IPS-NIHi11 (cell line): ENCODE data around the gene APOBEC3A.

ENCODE experiments used
- DNase-seq: peaks from one replicate; pipeline ENCODE4 v3.0.0; 2012; ENCODE audit warnings: mixed read lengths, low spot score

Gene APOBEC3A

GRCh38 chr22:38957046-38957770 lies at the start of gene APOBEC3A:
Gene APOBEC3A, plus strand, starts transcription at chr22:38957609. Its CDS starts 83 bp downstream, at chr22:38957692.
- DNase-seq = no peak

- no peak for DNase-seq
These were observed 49.6 kb upstream of the APOBEC3A start for GRCh38 chr22:38907767-38908166.

- DNase-seq = no peak
These were observed 46.0 kb upstream of the APOBEC3A start for GRCh38 chr22:38911434-38911833.

GRCh38 chr22:38919631-38920190 lies 37.7 kb upstream of the APOBEC3A start:
- DNase-seq = no peak

DNA sequence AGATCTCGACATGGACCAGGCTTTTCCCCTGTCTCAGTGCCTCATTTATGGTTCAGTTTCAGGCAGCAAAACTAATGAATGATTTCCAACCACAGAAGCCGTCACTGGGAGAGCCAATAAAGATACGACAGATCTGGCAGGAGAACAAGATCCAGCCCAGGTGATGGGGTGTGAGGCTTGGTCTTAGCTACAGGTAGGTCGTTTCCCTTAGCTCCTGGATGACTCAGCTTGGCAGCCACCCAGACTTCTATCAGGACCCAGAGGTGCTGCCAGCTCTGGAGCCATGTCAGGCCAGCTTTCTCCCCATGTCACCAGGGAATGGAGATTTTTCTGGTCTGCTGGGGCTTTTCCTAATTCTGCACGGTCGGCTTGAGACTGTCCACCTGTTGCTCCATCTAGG lies 36.3 kb upstream of the APOBEC3A start:
- no peak for DNase-seq

DNA sequence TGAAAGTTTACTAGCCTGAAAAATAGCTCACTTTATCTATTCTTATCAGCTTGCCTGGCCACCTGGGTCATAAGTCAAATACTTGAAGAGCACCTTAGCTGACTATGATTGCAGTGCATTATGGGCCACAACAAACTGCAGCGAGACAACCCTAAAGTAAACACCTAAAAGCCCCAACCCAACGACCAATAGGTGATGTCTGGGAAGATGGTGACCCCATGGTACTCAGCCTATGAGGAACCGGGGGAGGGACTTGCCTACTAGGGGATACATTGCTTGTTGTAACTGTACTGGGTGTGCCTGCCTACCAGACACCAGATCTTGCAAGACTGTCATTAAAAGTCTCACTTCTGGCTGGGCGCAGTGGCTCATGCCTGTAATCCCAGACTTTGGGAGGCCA lies 35.6 kb upstream of the APOBEC3A start:
- DNase-seq = no peak

- DNase-seq = peak; percentile 77
These were observed 33.7 kb upstream of the APOBEC3A start for GRCh38 chr22:38923463-38924346.

- no peak for DNase-seq
These were observed 33.0 kb upstream of the APOBEC3A start for GRCh38 chr22:38924347-38924952.

DNA sequence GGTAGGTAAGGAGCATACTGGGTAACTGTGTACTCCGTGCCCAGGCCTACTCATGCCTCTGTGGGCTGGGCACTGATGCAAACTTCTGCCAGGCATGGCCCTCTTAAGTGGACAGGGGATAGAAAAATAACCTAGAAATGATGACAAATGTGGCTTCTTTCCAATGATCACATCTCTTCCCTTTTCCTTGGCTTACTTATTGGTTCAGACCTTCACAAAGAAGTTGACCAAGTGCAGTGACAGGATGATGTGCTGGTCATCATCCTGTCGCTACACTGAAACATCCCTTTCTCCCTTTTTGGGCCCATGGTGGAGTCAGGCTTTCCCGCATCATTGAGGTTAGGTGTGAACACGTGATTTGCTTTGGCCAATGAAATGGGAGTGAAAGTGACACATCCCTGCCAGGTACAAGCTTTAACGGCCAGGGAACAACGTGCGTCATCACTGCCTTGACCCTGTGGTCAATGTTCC lies 31.8 kb upstream of the APOBEC3A start:
- no peak for DNase-seq

GRCh38 chr22:38927033-38927781 lies 30.2 kb upstream of the APOBEC3A start:
- DNase-seq = peak; percentile 82

DNA sequence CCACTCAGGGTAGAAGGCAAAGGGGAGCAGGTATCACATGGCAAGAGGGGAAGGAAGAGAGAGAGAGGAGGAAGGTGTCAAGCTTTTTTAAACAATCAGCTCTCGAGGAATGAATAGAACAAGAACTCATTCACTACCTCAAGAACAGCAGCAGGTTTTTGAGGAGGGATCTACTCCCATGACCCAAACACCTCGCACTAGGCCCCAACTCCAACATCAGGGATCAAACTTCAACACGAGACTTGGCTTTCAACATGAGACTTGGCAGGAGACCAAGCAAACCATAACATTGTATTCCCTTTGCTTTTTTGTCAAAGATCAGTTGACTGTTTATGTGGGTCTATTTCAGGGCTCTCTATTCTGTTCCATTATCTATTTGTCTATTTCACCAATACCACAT lies 26.9 kb upstream of the APOBEC3A start:
- DNase-seq = no peak

GRCh38 chr22:38935023-38935422 lies 22.4 kb upstream of the APOBEC3A start:
- DNase-seq = no peak

DNA sequence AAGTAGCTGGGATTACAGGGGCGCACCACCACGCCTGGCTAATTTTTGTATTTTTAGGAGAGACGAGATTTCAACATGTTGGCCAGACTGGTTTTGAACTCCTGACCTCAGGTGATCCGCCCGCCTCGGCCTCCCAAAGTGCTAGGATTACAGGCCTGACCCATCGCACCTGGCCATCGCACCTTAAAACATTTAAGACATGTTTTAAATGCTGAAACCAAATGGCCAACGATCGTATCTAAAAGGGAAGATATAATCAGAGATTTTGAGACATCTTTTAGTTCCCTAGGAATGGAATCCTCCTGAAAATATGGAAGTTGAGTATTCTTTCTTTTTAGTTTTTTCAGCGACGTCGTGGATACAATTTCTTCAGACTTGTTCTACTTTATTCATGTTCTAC lies 21.8 kb upstream of the APOBEC3A start:
- DNase-seq = no peak

GRCh38 chr22:38936562-38936961 lies 20.8 kb upstream of the APOBEC3A start:
- DNase-seq = no peak

DNA sequence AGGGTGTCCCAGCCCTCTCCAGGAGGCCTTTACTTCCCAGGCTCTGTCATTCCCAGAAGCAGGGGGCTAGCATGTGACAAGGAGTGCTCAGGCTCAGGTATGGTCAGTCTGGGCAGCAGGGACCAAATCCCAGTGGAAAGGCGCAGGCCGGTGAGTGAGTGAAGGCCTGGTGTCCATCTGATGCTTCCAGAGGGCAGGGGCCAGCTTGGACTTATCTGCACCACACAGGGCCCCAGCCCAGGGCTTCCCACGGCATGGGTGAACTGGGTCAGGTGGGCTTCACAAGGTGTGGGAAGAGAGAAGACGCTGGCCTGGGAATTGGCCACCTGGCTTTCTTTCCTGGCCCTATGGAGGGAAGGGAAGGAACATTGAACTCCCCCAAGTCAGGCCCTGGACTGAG lies 20.4 kb upstream of the APOBEC3A start:
- no peak for DNase-seq

DNA sequence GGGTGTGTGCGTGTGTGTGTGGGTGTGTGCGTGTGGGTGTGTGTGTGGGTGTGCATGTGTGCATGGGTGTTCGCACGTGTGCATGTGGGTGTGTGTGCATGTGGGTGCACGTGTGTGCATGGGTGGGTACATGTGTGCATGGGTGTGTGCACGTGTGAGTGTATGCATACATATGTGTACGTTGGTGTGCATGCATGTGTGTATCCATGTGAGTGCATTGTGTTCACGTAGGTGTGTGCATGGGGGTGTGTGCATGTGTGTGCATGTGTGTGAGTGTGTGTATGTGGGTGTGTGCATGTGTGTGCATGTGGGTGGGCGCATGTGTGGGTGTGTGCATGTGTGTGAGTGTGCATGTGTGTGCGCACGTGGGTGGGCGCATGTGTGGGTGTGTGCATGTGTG lies 19.9 kb upstream of the APOBEC3A start:
- DNase-seq = no peak

DNA sequence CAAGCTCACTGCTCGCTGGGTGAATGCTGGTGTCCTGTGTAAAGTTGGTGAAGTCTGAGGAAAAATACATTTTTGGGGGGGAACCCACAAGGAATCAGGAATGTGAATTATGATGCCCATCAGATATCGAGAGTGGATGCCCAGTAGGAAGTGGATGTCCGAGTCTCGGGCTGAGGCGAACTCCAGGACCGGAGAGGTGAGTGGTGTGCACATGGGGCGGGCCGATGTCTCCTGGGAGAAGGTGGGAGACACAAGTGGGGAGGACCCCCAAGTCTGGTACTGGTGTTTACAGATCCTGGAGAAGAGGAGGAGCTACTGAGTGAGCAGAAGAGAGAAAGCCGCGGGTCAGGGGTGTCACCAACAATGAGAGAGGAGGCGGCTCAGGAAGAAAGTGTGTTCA lies 19.2 kb upstream of the APOBEC3A start:
- DNase-seq = no peak

DNA sequence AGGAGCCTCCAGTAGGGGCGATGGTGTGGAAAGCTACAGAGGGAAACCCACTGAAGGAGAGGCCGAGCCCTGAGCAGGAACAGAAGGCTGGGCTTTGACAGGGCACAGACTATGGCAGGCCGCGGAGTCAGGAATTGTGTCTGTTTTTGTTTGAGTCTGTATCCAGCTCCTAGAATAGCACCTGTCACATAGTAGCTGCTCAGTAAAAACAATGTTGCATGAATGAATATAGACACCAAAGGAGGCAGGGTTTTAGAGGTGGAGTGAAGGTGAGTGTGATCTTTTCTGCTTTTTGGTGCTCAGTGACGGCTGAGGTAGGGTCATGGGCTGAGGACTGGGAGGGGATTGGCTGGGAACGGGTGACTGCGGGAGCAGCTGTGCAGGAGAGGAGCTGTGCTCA lies 18.5 kb upstream of the APOBEC3A start:
- no peak for DNase-seq

- DNase-seq = no peak
These were observed 16.5 kb upstream of the APOBEC3A start for GRCh38 chr22:38940811-38941384.

- no peak for DNase-seq
These were observed 15.9 kb upstream of the APOBEC3A start for GRCh38 chr22:38941488-38941987.

DNA sequence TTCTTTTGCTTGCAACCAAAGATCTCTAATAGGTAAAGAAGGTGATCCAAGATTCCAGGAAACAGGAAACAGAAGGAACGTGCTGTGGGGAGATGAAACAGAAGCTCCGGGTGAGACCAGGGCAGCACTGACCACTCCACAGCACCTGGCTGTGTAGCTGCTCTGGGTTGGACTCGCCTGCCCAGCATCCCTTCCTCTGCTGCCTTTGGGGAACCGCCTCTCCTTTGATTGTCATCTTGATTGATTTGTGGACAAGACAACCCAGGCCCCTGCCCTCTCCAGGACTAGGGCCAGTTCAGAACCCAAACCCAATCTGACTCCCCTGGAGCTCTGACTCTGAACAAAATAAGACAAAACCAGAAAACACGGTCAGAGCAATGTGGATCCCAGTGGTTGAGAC lies 14.7 kb upstream of the APOBEC3A start:
- no peak for DNase-seq
